OCI-LY1 (cell line): ENCODE results near the gene NOTUM.

Experiments used
- H2AFZ ChIP-seq: fragments of 200-600 bp; sonication (generic), shearing (Covaris generic); 2 replicates; pipeline ENCODE4 v1.6.0; 2014; ENCODE audit warnings: antibody characterized with exemption, mild to moderate bottlenecking, low read length
- H3F3A ChIP-seq: fragments of 200-600 bp; sonication (generic), shearing (Covaris generic); 2 replicates; pipeline ENCODE4 v1.6.0; 2014; ENCODE audit warnings: mild to moderate bottlenecking, antibody characterized with exemption, low read length, moderate library complexity; ENCODE audit not compliant: insufficient read depth
- H3K27ac ChIP-seq: fragments of 200-600 bp; sonication (generic); 2 replicates; pipeline ENCODE4 v1.5.1; 2014; ENCODE audit warnings: low read length, mixed run types, mild to moderate bottlenecking, low read depth; ENCODE audit not compliant: poor library complexity, severe bottlenecking
- H3K27me3 ChIP-seq: fragments of 200-600 bp; sonication (generic); 2 replicates; pipeline ENCODE4 v1.6.0; 2014; ENCODE audit warnings: antibody characterized with exemption, mild to moderate bottlenecking, low read length, moderate library complexity; ENCODE audit not compliant: insufficient read depth
- H3K36me3 ChIP-seq: fragments of 200-600 bp; sonication (generic); 2 replicates; pipeline ENCODE4 v1.6.1; 2014; ENCODE audit warnings: mild to moderate bottlenecking, antibody characterized with exemption, low read length, moderate library complexity, mixed read lengths; ENCODE audit not compliant: insufficient read depth
- H3K4me1 ChIP-seq: fragments of 200-600 bp; sonication (generic); 2 replicates; pipeline ENCODE4 v1.5.1; 2014; ENCODE audit warnings: mild to moderate bottlenecking, low read length, moderate library complexity; ENCODE audit not compliant: insufficient read depth, severe bottlenecking
- H3K4me2 ChIP-seq: fragments of 200-600 bp; sonication (generic), shearing (Covaris generic); 2 replicates; pipeline ENCODE4 v1.6.1; 2014; ENCODE audit warnings: low read length
- H3K4me3 ChIP-seq: fragments of 200-600 bp; sonication (generic); 2 replicates; pipeline ENCODE4 v1.5.1; 2014; ENCODE audit warnings: low read length, low read depth, mild to moderate bottlenecking, mixed read lengths; ENCODE audit not compliant: poor library complexity, severe bottlenecking
- H3K79me2 ChIP-seq: fragments of 200-600 bp; shearing (Covaris generic); 2 replicates; pipeline ENCODE4 v1.6.1; 2016; ENCODE audit warnings: mixed run types, low read length, mixed read lengths; ENCODE audit not compliant: insufficient read depth
- H3K9ac ChIP-seq: fragments of 200-600 bp; sonication (generic), shearing (Covaris generic); 2 replicates; pipeline ENCODE4 v1.6.1; 2014; ENCODE audit warnings: mild to moderate bottlenecking, low read length, mixed read lengths
- H3K9me2 ChIP-seq: fragments of 200-600 bp; sonication (generic), shearing (Covaris generic); 2 replicates; pipeline ENCODE4 v1.6.1; 2014; ENCODE audit warnings: low read depth, mild to moderate bottlenecking, low read length, mixed read lengths
- H3K9me3 ChIP-seq: fragments of 200-600 bp; shearing (Covaris generic); 2 replicates; pipeline ENCODE4 v1.6.1; 2014; ENCODE audit warnings: low read length, mixed read lengths
- H4K20me1 ChIP-seq: fragments of 200-600 bp; sonication (generic), shearing (Covaris generic); 2 replicates; pipeline ENCODE4 v1.6.0; 2016; ENCODE audit warnings: mild to moderate bottlenecking, low read length; ENCODE audit not compliant: insufficient read depth
- EZH2 ChIP-seq: fragments of 200-600 bp; sonication (generic), shearing (Covaris generic); IDR thresholded peaks from 2 replicates; pipeline ENCODE4 v1.8.0; 2017; ENCODE audit warnings: borderline replicate concordance, mixed run types, mild to moderate bottlenecking, antibody characterized with exemption, low read length, moderate library complexity, mixed read lengths
- TF ChIP-seq, protein P1 (sequence below): fragments of 200-600 bp; sonication (generic), shearing (Covaris generic); IDR thresholded peaks from 2 replicates; pipeline ENCODE4 v1.5.1; 2017; ENCODE audit warnings: mild to moderate bottlenecking, antibody characterized with exemption, low read length, moderate library complexity, mixed read lengths

The NOTUM gene

DNA sequence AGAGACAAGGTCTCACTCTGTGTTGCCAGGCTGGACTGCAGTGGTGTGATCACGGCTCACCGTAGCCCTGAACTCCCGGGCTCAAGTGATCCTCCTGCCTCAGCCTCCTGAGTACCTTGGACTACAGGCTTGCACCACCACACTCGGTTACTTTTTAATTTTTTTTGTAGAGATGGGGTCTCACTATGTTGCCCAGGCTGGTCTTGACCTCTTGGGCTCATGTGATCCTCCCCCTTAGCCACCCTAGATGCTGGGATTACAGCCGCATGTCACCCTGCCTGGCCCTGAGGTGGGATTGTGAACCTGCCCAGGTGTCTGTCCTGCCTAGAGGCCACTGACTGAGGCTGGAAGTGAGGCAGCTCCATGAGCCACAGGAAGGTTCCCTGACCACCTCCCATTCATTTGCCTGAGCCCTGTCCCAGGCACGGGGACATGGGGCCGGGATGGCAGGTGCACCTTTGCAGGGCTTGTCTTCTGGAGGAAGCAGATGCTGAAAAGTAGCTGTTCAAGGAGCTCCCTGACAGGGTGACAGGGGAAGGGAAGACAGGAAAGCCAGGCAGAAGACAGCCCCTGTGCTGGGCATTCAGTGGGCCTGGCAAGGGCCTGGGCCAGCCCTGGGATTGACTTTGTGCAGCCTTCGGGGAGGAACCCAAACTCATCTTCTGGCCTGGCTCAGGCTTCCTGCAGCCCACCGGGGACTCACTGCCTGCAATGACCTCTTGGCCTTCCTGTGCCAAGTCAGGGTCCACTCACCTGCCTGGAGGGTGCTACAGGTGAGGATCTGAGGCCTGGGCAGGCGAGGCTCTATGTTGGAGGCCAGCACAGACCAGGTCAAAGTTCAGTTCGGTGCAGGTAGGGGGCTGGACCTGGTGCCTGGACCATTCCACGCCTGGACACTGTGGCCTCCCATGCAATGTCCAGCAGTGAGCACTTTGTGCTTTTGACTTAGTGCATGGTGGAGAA, 8.1 kb upstream of the NOTUM start:
- H2AFZ ChIP-seq: no peak overlapping the region
- H3K4me2 ChIP-seq: no peak overlapping the region

DNA sequence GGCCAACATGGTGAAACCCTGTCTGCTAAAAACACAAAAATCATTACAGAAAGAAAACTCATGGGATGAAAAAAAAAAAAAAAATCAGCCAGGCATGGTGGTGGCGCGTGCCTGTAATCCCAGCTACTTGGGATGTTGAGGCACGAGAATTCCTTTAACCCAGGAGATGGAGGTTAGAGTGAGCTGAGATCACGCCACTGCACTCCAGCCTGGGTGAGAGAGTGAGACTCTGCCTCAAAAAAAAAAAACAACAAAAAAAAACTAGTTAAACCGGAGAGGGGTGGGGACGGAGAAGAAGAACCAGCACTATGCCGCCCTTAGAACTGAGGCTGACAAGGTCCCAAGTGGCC, 7.4 kb upstream of the NOTUM start:
- no peak overlapping the region for H3K4me3 ChIP-seq
- H3K9me3 ChIP-seq: no peaks in the 10 kb centered on the region
- peaks cover 6% of the 10 kb centered on the region; the same call in 1 of the 2 replicates for H3K27me3 ChIP-seq
- no peaks in the 10 kb centered on the region for H3K79me2 ChIP-seq
- no peaks in the 10 kb centered on the region for H3K36me3 ChIP-seq
- no peak overlapping the region for H3K9ac ChIP-seq
- H3K4me2 ChIP-seq: peak overlapping the region; percentile 49
- peaks cover 18% of the 10 kb centered on the region for H3K4me1 ChIP-seq
- no peak overlapping the region for H3K27ac ChIP-seq
- H4K20me1 ChIP-seq: no peaks in the 10 kb centered on the region
- no peak overlapping the region for H2AFZ ChIP-seq
- TF ChIP-seq EZH2: no peak
- TF ChIP-seq, protein P1, sequence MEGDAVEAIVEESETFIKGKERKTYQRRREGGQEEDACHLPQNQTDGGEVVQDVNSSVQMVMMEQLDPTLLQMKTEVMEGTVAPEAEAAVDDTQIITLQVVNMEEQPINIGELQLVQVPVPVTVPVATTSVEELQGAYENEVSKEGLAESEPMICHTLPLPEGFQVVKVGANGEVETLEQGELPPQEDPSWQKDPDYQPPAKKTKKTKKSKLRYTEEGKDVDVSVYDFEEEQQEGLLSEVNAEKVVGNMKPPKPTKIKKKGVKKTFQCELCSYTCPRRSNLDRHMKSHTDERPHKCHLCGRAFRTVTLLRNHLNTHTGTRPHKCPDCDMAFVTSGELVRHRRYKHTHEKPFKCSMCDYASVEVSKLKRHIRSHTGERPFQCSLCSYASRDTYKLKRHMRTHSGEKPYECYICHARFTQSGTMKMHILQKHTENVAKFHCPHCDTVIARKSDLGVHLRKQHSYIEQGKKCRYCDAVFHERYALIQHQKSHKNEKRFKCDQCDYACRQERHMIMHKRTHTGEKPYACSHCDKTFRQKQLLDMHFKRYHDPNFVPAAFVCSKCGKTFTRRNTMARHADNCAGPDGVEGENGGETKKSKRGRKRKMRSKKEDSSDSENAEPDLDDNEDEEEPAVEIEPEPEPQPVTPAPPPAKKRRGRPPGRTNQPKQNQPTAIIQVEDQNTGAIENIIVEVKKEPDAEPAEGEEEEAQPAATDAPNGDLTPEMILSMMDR: no peak
- no peaks in the 10 kb centered on the region for H3F3A ChIP-seq
- H3K9me2 ChIP-seq: no peaks in the 10 kb centered on the region

More for the DNA sequence above, 8.1 kb upstream of the NOTUM start:
- no peaks in the 10 kb centered on the region for H4K20me1 ChIP-seq
- no peak overlapping the region for H3K4me3 ChIP-seq
- H3K9me2 ChIP-seq: no peaks in the 10 kb centered on the region
- H3K27me3 ChIP-seq: peaks cover 6% of the 10 kb centered on the region; the same call in 1 of the 2 replicates
- no peaks in the 10 kb centered on the region for H3K36me3 ChIP-seq
- H3F3A ChIP-seq: no peaks in the 10 kb centered on the region
- TF ChIP-seq, protein P1: no peak
- no peak for TF ChIP-seq EZH2
- no peak overlapping the region for H3K9ac ChIP-seq
- H3K4me1 ChIP-seq: peaks cover 18% of the 10 kb centered on the region
- H3K27ac ChIP-seq: no peak overlapping the region
- no peaks in the 10 kb centered on the region; the same call in 1 of the 2 replicates for H3K9me3 ChIP-seq
- H3K79me2 ChIP-seq: no peaks in the 10 kb centered on the region

DNA sequence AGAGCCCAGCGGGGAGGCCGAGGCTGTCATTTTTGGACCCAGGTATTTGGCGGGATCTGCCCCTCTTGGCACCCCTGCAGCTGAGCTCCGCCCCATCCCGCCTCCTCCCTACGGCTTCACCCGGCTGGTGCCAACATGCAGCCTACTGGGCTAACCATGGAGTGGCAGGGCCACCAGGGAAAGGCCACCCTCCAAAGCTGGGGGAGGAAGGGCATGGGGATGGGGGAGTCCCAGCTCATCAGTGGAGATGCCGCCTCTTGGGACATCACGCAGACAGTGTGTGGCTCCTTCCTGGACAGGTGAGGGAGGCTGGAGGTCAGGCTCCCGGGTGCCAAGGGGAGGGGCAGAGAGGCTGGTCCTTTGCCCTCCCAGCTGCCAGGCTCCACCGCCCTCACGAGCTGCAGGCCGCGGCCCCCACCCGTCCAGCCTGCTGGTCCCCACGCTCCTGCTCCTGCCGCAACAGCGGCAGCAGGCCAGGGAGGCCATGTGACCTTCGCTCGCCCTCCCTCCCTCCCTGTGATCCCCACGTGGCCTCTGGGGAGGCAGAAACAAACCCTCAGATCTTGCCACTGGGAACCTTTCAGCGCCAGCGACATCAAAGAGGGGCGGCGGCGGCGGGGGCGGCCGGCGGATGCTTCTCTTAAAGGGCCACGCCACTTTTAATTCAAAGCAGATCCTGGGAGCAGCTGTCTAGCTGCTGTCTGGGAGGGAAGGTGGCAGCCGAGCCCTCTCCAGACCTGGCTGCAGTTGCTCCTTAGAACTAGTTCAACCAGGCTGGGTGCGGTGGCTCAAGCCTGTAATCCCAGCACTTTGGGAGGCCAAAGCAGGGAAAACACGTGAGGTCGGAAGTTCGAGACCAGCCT, 6.8 kb upstream of the NOTUM start:
- H3K4me2 ChIP-seq: peak overlapping the region; percentile 49
- TF ChIP-seq, protein P1: no peak
- TF ChIP-seq EZH2: no peak
- peak overlapping the region; percentile 4 for H3K4me3 ChIP-seq
- no peaks in the 10 kb centered on the region for H3K9me3 ChIP-seq
- H3K9me2 ChIP-seq: no peaks in the 10 kb centered on the region
- no peaks in the 10 kb centered on the region for H3K36me3 ChIP-seq
- H3K27ac ChIP-seq: no peak overlapping the region
- peak overlapping the region; percentile 16; the same call in 1 of the 2 replicates for H3K9ac ChIP-seq
- H2AFZ ChIP-seq: no peak overlapping the region
- peaks cover 18% of the 10 kb centered on the region for H3K4me1 ChIP-seq
- H3K27me3 ChIP-seq: peaks cover 8% of the 10 kb centered on the region; the same call in 1 of the 2 replicates
- no peaks in the 10 kb centered on the region for H3F3A ChIP-seq
- H4K20me1 ChIP-seq: no peaks in the 10 kb centered on the region
- no peaks in the 10 kb centered on the region for H3K79me2 ChIP-seq
